Esophagus squamous epithelium (tissue), 4 donors: ENCODE data around the gene LRP10.

Source experiments
- POLR2A ChIP-seq, 4 donors: fragments of 450-650 bp; IDR thresholded peaks; one replicate each; pipeline ENCODE4 v1.6.1; 2017; ENCODE audit warnings: antibody characterized with exemption in 4 of 4, mild to moderate bottlenecking in 4 of 4, moderate library complexity in 3 of 4
- TF ChIP-seq, protein P1 (sequence below), 6 experiments: fragments of 450-650 bp in 4 of 6; fragments of 200-600 bp in 2 of 6; sonication (generic) in 2 of 6; IDR thresholded peaks; one replicate each; pipeline ENCODE4 v1.5.1; 2016 to 2019; ENCODE audit warnings: antibody characterized with exemption in 6 of 6, mild to moderate bottlenecking in 4 of 6, moderate library complexity in 4 of 6

DNA sequence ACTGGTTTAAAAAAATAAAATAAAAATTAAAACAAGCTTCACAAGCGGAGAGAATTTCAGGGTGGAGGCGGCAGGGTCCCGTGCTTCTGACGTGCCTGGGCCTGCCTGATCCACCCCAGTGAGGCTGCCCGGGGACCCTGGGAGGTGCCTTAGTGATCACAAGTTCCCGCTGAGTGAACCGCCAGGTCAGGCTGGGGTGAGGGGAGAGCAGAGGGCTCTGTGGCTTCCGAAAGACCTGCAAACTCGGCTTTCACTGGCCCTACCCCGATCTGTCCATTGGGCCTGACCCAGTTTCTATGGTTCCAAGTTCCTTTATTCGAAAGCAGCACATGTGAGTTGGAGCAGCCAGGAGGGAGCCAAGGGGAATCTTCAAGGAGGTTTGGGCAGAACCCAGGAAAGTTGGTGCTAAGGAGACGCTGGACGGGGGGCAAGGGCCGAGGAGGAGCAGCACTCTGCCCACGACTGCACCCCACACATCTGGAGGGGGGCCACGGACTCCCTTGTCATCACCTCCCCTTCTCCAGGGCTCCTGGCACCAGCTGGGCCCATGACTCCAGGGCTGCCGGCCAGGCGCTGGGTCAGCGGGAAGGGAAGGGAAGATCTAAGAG is 22.2 kb upstream of the LRP10 start:
- TF ChIP-seq, protein P1, sequence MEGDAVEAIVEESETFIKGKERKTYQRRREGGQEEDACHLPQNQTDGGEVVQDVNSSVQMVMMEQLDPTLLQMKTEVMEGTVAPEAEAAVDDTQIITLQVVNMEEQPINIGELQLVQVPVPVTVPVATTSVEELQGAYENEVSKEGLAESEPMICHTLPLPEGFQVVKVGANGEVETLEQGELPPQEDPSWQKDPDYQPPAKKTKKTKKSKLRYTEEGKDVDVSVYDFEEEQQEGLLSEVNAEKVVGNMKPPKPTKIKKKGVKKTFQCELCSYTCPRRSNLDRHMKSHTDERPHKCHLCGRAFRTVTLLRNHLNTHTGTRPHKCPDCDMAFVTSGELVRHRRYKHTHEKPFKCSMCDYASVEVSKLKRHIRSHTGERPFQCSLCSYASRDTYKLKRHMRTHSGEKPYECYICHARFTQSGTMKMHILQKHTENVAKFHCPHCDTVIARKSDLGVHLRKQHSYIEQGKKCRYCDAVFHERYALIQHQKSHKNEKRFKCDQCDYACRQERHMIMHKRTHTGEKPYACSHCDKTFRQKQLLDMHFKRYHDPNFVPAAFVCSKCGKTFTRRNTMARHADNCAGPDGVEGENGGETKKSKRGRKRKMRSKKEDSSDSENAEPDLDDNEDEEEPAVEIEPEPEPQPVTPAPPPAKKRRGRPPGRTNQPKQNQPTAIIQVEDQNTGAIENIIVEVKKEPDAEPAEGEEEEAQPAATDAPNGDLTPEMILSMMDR (IDR thresholded peaks at IDR 0.05): no peak
- TF ChIP-seq POLR2A (IDR thresholded peaks at IDR 0.05): no peak
